Nucleus accumbens (tissue), 56 donors: ENCODE data around the gene INS.

Source experiments
- DNase-seq, 56 donors: peaks; one replicate each; lab custom pipeline; 2025; lab: John Stamatoyannopoulos, UW

The INS gene

DNA sequence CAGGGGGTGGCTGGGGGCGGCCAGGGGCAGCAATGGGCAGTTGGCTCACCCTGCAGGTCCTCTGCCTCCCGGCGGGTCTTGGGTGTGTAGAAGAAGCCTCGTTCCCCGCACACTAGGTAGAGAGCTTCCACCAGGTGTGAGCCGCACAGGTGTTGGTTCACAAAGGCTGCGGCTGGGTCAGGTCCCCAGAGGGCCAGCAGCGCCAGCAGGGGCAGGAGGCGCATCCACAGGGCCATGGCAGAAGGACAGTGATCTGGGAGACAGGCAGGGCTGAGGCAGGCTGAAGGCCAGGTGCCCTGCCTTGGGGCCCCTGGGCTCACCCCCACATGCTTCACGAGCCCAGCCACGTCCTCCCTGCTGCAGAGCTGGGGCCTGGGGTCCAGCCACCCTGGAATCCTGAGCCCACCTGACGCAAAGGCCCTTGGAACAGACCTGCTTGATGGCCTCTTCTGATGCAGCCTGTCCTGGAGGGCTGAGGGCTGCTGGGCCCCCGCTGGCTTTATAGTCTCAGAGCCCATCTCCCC lies at the start of gene INS:
TSS of gene INS (minus strand) at position 474 of the 524 bp plus-strand sequence. CDS start at position 236, 238 bp downstream.
- DNase-seq: no peak

DNA sequence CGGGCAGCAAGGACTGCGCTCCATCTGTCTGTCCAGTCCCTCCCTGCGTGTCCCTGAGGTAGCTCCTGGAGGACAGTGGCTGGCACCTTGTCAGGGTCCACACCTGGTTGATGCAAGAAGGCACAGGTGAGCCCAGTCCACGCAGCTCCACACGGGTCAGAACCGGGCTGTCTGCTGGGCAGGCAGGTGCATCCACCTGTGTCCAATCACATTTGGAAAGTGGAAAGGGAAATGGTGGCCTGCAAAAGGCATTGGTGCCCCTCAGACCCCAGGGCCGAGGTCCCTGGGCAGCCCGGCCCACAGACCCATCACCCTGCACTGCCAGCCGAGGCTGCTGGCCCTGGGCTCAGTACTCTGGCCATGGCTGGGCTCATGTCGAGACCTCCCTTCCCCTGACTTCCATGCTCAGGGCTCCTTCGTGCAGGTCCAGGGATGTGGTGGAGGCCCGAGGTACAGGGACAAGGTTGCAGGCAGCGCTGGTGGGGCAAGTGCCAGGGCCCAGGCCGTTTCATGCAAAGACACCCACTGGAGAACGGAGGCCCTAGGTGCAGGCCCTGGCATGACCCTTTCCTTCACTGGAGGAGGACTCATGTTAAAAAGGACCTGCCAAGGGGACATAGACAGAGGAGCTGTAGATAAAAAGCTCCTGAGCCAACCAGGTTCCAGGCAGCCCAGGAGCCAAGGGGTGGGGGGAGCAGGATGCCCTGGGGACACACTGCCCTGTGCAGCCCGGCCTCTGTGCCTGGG lies 49.5 kb upstream of the INS start:
- DNase-seq: no peak

DNA sequence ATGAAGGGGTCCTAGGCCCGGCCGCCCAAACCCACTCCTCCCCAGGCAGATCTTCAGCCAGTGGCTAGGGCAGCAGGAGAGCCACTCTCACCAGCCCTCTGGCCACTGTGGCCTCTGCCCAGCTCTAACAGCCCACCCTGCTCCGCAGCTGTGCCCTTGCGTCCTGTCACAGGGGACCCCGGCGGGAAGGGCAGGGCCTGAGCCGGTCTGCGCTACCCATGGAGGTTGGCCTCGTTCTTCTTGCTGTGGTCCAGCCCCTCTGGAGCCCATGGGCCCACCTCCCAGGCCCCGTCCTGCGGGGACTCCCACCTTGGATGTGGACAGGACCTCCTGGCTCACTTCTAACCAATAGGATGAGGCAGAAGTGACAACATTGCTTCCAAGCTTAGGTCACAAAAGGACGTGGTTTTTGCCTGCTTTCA lies 48.9 kb upstream of the INS start:
- DNase-seq: no peak

DNA sequence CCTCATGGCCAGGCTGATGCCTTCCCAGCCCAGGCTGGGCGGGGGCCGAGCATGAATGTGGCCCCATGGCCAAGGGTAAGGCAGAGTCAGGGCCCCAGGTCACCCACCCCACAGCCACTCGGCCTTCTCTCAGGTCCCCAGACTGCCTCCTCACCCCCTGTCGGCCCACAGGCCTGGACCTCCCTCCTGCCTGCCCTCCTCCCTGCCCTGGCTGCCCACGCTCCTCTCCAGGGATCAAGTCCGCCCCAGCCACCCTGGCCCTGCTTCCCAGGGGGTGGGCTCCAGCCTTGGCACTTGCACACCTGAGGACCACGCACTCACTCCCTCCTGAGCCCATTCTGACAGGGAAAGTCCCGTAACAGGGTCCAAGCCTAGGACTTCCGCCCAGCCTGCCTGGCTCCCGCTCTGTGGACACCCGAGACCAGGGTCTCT lies 48.4 kb upstream of the INS start:
- no peak for DNase-seq

DNA sequence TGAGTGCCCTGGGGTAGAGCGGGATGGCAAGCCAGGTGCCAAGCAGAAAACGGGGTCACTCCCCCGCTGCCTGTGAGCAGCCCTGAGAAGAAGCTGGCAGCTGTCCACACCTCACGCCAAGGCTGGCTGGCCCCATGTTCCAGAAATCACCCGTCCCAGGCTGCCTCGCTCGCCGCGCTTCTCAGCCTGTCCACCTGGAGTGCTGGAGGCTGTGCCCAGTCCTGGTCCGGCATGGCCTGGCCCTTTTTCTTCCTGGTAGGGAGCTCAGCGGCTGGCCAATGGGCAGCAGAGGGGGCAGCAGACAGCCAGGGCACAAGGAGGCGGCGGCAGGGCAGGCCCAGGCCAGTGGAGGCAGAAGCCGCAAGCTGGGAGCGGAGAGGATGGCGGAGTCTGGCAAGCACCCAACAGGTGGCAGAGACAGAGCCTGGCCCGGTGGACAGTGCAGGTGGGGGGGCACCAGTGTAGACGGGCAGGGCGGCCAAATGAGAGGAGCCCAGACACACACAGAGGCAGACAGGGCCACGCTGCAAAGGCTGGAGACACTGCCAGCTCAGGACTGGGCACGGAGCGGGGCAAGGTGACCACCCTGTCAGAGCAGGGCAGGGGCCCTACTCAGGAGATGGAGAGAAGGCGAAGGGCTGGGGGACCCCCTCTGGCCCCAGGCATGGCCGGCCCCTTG lies 47.8 kb upstream of the INS start:
- peak in 6 of 56 donors; percentile 19 to 52 (median 27) for DNase-seq

DNA sequence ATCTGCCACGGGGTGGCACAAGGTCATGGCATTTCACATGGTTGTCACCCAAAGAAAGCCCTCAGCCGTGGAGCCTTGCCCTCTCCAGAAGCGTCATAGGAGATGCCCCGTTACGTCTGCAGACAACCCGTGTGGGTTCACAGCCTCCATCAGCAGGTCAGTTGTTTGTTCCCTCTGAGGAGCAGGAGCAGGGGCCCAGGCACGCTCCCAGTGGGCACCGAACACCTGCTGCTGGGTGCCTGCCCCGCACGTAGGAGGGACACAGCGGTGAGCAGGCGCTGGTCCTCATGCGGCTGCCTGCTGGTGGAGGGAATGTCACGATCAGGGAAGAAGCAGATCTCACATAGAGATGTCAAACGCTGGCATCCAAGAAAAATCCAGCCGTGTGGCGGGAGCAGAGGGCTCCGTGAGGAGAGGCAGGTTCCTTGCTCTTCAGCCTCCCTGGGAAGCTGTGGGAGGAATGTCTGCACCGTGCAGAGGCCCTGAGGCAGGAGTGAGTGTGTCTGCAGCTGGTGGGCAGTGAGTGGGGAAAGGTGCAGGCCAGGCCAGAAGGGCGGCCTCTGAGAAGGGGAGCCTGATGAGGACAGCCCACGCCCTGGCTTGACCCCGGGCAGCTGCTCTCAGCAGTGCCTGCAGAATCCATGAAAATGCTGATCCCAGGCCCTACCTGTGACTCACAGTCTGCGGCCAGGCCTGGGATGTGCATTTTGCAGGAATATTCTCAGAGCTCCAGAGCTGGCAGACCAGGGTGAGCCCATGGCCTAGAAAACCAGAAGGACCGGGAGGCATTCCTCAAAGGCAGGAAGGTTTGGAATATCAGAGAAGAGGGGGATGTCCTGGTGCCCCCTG lies 47.0 kb upstream of the INS start:
- no peak for DNase-seq

DNA sequence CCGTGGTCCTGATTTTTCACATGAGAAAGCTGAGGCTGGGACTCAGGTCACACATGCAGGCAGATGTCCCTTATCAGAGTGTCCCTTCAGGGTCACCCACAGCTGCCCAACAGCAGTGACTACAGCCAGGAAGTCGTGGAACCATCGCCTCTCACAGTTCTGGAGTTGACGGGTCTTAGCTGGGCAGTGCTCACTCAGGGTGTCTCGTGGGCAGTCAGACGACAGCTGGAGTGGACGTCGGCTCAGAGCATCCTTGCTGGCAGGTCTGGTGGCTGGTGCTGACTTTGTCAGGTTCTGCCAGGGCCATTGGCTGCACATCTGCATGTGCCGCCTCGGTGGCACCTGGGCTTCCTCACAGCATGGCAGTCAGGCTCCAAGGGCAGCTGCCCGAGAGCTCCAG lies 46.2 kb upstream of the INS start:
- DNase-seq: no peak

DNA sequence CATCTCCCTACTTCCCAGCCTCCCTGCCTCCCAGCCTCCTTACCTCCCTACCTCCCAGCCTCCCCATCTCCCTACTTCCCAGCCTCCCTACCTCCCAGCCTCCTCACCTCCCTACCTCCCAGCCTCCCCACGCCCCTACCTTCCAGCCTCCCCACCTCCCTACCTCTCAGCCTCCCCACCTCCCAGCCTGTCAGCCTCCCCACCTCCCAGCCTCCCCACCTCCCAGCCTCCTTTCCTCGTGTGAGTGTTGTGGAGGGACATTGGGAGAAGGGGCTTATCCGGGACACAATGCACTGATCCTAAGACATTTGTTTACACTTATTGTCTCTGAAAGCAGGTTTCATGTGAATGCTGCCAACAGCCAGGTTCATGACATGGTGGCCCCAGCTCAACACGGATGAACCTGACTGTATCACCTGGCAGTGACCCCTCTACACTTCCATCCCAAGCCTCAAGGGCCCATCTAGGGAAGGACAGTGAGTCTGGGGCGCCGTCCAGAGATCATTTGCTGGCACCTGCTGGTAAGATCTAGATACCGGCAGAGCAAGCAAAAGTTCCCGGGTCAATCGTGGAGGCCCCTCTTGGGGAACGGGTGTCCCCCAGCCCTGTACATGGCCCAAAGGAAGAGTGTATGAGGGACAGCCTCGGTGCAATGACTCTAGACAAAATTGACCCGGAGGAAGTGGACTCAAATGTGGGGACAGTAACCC lies 45.1 kb upstream of the INS start:
- DNase-seq: no peak

DNA sequence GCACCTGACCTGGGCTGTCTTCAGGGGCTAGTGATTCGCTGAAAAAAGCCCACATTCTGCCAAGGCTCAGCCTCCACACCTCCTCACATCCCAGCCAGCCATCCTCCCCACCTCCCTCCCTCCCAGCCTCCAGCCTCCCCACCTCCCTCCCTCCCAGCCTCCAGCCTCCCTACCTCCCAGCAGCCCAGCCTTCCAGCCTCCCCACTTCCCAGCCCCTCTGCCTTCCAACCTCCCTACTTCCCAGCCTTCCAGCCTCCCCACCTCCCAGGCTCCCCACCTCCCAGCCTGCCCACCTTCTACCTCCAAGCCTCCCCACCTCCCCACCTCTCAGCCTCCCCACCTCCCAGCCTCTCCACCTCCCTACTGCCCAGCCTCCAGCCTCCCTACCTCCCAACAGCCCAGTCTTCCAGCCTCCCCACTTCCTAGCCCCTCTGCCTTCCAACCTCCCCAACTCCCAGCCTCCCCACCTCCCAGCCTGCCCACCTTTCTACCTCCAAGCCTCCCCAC lies 44.3 kb upstream of the INS start:
- DNase-seq: no peak

DNA sequence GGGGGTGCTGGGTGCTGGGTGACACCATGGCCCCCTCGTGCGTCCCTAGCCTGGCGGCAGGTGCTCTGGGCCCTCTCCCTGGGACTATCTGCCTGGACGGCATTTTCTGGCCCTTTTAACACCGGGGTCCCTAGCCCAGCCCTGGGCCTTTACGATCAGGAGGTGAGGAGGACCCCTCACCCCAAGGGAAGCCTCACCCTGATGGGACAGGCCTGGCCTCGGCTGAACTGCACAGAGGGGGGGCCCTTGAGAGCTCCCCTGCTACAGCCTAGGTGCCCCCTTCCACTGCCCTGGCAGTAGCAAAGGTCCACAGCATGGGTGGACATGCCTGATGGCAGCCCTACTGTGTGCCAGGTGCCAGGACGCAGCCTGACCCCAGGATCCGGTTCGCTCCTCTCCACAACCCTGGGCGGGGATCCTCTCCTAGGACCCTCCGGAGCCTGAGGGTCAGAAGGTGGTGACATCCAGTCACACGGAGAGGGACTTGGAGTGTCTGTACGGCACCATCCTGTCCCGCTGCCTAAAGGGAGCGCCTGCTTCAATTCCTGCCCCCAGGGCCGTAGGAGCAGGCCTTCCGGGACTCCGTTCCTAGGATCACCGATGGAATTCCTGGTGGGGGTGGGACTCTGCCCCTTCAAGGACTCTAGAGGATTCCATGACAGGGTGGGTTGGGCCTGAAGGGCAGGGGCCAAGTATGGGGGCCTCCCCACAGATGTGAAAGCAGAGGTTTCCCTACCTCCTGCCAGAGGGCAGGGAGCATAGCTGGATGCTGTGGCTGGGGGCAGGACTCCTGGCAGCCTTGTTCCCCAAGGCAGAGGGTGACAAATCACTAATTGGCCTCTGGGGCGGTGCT lies 43.6 kb upstream of the INS start:
- DNase-seq: no peak

DNA sequence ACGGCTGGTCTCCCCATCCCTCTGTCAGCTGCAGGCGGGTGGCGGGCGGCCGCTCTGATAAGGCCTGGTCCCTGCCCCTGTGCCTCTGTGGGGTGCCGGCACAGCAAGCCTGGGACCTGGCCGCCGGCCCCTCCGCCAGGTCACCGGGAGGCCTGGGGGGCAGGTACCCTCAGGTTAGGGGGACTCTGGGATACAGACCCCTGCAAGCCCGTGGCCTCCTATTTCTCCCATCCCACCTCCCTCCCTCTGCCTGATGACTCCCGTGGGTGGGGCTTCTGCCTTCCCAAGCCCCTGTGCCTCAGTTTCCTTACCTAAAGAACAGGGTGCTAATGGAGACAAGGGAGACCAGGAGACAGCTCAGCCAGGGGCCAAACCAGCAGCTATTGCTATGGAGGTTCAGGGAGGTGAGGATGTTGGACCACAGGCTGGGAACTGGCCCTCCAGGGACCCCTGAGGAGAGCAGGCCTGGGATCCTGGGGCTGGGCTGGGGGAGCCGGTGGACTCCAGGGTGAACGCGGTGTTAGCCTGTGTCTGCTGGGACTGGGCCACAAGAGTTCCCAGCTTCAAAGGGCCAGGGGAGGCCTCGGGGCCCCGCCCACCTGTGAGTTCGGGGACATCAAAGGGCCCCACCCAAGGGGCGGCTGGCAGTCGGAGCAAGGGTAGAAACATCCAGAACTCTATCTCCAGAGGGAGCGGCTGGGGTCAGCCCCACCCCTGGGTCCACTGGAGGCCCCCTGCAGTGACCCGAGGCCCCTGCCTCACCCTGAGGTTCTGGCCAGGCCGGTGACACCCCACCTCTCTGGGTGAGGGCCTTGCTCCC lies 42.6 kb upstream of the INS start:
- DNase-seq: no peak

DNA sequence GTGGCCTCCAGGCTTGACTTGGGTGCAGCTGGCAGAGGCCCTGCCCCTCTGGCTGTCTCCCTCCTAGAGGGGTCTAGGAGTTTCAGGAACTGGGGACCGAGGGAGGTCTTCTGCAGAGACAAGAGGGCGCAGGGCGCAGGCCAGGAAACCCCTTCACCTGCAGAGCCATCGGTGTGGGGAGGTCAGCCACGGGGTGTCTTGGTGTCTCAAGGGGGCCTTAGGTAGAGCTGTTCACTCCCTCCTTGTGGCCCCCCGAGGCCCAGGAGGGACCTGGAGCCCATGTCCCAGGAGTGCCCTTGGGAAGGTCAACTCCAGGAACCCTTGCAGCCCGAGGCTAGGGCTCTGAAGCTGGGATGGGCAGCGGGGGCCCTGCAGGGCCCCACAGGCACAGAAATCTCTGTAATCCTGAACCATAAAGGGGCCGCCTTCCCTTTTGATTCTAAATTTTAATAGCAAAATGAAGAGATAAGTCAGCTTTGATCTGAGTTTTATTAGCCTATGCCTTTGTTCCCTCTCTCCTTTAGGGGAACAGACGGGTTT lies 42.0 kb upstream of the INS start:
- no peak for DNase-seq

DNA sequence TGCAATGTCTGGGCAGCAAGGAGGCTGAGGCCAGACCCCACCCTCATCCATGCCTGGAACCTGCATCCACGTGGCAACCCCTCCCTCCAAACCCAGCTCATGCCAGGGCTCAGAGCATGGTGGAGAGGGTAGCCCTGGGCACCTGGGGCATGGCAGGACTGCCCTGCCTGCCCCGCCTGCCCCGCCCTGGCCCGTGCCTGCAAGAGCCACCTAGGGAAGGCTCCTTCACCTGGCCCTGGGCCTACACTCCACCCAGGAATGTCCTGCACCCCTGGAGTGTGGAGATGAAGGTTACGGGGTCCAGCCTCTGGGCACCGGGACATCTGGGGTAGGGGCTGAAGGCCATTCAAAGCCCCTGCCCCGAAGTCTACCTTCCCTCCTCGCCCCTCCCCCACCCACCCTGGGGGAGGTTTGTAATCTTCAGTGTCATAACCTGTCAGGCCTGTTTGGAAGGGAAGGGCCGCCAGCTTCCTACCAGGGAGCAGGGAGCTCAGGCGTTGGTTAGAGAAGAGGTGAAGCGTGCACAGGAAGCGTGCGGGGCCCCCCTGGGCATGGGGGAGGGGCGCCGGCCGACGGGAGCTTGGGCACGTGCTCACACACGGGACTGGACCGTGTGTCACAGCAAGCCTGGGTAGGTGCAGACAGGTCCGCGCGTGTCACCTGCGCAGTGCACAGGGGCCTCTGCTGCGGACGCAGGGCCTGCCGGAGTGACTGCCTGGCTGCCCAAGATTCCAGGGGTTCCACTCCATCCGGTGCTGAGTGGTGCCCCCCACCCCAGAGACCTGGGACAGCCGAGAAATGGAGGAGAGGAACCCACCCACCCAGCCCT lies 41.3 kb upstream of the INS start:
- DNase-seq: no peak

DNA sequence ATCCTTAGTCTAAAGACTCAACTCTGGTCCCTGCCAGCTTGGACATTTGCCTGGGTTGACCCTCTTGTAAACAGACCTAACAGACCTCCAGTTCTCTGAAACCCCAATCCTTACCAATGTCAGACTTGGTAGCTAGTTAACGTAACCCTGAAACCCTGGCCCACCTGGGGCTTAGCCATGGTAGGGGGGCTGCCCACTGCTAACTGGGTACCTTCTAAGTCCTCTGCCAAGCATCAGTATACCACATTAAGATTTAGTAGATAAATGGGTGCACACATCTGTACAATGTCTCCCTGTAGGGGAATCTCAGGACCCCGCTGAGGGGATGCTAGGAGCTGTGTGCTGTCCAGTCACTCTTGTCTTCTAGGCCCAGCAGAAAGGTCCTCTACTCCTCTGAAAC lies 40.5 kb upstream of the INS start:
- no peak for DNase-seq

DNA sequence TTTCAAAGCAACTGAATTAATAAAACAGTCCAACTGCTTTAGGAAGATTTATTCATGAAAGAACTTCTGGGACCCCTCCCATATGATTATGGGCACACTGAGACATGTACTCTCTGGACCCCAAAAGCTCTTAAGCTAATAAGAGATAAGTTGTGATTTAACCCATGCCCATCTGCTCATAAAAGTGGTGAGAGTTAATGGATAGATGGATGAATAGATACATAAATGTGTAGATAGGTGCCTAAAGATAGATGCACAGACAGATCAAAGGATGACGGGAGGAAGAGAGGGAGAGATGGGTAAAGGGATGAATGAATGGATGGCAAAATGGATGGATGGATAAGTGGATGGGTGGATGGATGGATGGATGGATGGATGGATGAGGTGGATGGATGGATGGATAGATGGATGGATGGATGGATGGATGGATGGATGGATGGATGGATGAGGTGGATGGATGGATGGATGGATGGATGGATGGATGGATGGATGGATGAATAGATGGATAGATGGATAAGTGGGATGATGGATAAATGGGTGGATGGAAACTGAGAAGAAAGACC lies 40.0 kb upstream of the INS start:
- DNase-seq: no peak

DNA sequence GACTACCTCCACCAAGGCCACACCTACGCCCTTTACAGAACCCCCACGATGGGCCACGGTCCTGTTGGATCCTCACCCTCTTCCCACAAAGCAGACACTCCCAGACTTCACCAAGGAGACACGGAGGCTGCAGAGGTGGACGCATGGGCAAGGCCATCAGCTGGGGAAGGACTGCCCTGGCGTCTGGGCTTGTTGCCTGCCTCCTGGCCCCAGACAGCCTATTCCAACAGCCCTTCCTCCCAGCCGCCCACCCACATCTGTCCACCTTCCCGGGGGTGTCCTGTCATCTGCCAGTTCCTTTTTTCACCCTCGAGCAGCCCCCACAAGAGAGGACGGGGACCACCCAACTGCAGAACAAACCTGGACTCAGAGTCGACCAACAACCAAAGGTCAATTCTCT lies 39.5 kb upstream of the INS start:
- DNase-seq: no peak
